GM13977 (cell line): ENCODE data around the gene PLEKHB1.

Source experiments
- DNase-seq: peaks from one replicate; pipeline ENCODE4 v3.0.0; 2012; ENCODE audit warnings: low spot score
- in situ Hi-C: fragments of 300-500 bp; cut with MboI; formaldehyde crosslinking; loops from one replicate; pipeline ENCODE4 v1.12.0; 2022; ENCODE audit warnings: low sequenced_read_pairs, low pct_unique_long_range_greater_than_20kb, mixed read lengths, inconsistent platforms; ENCODE audit not compliant: unreplicated experiment
- TF ChIP-seq, protein P1 (sequence below): IDR thresholded peaks from 2 replicates; pipeline ENCODE4 v1.5.1; 2012; ENCODE audit warnings: mild to moderate bottlenecking, control low read depth; ENCODE audit not compliant: insufficient read depth; ENCODE audit errors: extremely low read depth, missing control alignments

The PLEKHB1 gene, protein sequence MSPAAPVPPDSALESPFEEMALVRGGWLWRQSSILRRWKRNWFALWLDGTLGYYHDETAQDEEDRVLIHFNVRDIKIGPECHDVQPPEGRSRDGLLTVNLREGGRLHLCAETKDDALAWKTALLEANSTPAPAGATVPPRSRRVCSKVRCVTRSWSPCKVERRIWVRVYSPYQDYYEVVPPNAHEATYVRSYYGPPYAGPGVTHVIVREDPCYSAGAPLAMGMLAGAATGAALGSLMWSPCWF

DNA sequence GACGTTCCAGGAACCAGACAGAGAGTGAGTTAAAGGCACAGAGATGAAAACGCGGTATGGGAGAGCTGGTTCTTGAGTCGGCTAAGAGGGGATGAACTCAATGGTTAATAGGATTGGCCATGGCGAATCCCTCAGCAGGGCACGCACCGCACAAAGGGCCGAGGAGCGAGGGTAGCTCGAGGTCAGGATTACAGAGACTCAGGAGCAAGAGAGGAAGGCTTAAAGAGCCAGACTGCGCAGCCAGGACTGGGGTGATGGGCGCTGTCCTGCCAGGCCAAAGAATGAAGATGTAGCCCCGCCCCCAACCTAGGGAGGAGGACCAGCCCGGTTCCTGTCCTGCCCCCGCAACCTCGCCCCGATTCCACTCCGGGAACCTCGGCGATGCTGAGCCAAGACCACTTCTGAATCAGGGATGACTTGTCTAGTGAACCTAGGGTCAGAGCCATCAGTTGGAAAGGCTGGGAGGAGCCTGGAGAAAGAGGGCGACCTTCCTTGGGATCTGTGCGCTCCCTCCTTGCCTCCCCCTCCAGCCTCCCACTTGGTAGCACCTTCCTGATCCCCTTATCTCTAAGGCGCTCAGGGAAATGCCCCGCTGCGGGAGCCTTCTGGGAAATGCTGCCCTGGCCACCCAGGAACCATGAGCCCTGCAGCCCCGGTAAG, at the start of gene PLEKHB1:
PLEKHB1 (plus strand) TSS at position 610 of the 660 bp plus-strand sequence; CDS start at position 638, 28 bp downstream.
- DNase-seq = no peak
- in situ Hi-C loops = no loop called here
- TF ChIP-seq, protein P1, sequence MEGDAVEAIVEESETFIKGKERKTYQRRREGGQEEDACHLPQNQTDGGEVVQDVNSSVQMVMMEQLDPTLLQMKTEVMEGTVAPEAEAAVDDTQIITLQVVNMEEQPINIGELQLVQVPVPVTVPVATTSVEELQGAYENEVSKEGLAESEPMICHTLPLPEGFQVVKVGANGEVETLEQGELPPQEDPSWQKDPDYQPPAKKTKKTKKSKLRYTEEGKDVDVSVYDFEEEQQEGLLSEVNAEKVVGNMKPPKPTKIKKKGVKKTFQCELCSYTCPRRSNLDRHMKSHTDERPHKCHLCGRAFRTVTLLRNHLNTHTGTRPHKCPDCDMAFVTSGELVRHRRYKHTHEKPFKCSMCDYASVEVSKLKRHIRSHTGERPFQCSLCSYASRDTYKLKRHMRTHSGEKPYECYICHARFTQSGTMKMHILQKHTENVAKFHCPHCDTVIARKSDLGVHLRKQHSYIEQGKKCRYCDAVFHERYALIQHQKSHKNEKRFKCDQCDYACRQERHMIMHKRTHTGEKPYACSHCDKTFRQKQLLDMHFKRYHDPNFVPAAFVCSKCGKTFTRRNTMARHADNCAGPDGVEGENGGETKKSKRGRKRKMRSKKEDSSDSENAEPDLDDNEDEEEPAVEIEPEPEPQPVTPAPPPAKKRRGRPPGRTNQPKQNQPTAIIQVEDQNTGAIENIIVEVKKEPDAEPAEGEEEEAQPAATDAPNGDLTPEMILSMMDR = no peak

DNA sequence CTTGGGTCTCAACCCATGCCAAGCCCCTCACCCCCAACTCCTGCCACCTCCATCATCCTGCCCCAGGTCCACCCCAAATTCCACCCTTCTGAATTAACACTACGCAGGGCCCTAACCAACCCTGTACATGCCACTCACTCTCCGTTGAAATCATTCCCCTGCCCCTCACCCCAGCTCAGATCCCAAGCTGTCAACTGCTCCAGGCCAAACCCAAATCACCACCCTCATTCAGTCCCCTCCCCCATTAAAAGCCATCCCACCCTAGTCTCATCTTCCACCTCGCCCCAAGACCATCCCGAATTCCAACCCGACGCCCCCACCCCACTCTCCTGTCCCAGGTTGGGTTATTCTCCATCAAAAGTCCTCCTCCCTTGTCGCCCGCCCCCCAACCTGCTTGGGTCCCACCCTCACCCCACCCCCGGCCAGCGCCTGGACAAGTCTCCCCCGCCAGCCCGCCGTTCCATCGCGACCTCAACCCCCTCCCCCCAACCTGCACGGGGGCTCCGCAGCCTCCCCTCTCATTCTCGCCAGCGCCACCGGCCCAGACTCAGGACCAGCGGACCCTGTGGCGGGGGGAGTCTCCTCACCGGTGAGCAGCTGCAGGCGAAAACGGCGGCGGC, 48.9 kb upstream of the PLEKHB1 start:
- in situ Hi-C loops = no loop called here
- TF ChIP-seq, protein P1 = no peak
- DNase-seq = no peak

DNA sequence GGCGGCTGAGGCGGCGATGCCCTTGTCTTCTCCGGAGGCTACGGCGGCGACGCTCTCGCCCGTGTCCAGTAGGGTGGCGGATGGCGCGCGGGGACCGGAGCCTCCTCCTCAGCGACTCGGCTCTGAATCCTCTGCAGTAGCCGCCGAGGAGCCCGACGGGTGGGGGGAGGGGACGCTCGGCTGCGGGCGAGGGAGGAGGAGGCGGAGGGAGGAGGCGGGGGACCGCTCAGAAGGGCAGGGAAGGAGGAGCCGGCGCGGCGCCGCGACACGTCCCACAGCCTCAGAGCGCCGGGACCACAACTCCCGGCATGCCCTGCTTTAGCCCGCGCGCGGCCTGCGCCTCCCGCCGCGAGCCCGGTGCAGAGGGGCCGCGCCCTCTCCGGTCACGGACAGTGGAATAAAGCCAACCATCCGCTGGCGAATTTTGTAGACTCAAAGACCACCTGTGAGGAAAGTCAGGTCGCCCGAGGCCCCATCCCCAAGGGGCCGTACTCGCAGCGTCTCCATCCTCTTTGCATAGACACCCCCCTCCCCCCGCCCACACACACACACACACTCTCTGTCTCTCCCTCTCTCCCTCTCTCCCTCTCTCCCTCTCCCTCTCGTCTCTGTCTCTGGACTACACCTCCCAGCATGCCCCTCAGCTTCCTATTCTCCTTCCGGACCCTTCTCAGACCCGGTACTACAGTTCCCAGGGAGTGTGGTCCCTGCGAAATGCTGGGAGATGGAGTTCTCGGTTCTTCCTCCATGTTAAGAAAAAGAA, 48.2 kb upstream of the PLEKHB1 start, which contains the start of gene FAM168A:
FAM168A (minus strand) TSS at position 157 of the 763 bp plus-strand sequence. CDS start 129,638 bp downstream, outside the sequence.
- TF ChIP-seq, protein P1 = peak; percentile 24

DNA sequence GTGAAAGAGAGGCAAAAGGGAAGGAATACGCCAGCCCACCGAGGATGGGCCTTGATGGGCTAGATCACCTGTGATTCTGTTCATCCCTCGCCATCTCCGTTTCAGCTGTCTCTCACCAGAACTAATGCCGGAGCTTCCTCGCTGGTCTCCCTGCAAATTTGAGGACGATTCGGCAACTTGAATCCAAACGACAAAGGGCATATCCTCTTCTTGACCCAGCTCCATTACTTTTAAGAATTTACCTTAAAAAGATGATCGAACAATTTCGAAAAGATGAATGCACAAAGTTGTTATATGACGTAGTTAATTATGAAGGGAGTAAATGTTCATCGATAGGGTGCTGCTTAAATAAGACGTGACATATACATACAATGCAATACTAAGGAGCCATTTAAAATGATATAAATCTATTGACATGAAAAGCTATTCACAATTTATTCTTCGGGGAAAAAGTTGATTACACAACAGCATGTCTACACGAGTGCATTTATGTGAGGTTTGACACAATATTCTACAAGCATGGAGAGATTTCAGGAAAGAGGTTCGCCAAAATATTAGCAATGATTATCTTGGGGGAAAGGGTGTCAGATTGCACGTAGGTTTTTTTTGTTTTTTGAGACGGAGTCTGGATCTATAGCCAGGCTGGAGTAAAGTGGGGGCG, 47.5 kb upstream of the PLEKHB1 start:
- in situ Hi-C loops = no loop called here
- TF ChIP-seq, protein P1 = no peak
- DNase-seq = no peak

More for the DNA sequence above, 48.2 kb upstream of the PLEKHB1 start, which contains the start of gene FAM168A:
- DNase-seq = peak; percentile 96
- in situ Hi-C loops = no loop called here

DNA sequence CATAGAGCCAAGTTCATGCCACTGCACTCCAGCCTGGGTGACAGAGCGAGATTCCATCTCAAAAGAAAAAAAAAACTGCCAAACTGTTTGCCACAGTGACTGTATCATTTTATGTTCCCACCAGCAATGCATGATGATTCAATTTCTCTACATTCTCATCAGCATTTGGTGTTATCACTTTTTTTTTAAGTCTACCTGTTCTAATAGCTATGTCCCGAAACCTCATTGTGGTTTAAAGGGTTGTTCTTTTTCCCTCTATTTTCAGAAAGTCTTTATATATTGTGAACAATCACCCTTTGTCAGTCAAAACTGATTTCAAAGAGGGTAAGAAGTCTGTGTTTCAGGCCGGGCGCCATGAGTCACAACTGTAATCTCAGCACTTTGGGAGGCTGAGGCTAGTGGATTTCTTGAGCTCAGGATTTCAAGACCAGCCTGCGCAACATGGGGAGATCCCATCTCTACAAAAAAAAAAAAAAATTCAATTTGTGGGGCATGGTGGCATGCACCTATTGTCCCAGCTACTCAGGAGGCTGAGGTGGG, 33.7 kb upstream of the PLEKHB1 start:
- in situ Hi-C loops = no loop called here
- DNase-seq = no peak
- TF ChIP-seq, protein P1 = no peak
